Measurements from ENCODE around the gene PLK5.

- TF ChIP-seq RAD21 (IDR thresholded peaks at IDR 0.05; ENCODE audit: low read depth) (no peak), EP300 (IDR thresholded peaks at IDR 0.05; ENCODE audit: borderline replicate concordance) (no peak), NFIC (IDR thresholded peaks at IDR 0.05) (no peak), YY1 (IDR thresholded peaks at IDR 0.05; ENCODE audit: low read depth) (no peak), CEBPB (IDR thresholded peaks at IDR 0.05) (no peak), REST (IDR thresholded peaks at IDR 0.05; ENCODE audit: low read depth) (no peak), ZBTB7A (IDR thresholded peaks at IDR 0.05; ENCODE audit: low read depth) (no peak), TCF12 (IDR thresholded peaks at IDR 0.05; ENCODE audit: low read depth) (no peak), TAF1 (IDR thresholded peaks at IDR 0.05; ENCODE audit: low read depth) (no peak), MAX (IDR thresholded peaks at IDR 0.05) (no peak), CREB1 (IDR thresholded peaks at IDR 0.05; ENCODE audit: low read depth) (no peak), EGR1 (IDR thresholded peaks at IDR 0.05) (no peak), FOXM1 (IDR thresholded peaks at IDR 0.05; ENCODE audit: borderline replicate concordance, low read depth) (no peak)
These were observed 1.8 kb upstream of the PLK5 start for GRCh38 chr19:1522061-1522460.

All from Ishikawa (cell line).